OCI-LY7 (cell line): Measurements from ENCODE around the gene SH3BP1. TPM values are rescaled to one million over a fixed set of nuclear protein-coding genes. Genes with fewer than 3 reads are reported as not detected.

ENCODE experiments used
- BruUV-seq: library from RNA; stranded (reverse); fragments of 400-500 nt; replicated peaks from 2 replicates; lab custom pipeline; 2021; lab: Mats Ljungman, UMichigan
- CTCF ChIA-PET: fragments of 300-600 bp; sonication (Branson Sonifier 250); formaldehyde crosslinking; loops from one replicate; lab custom pipeline; 2022; ENCODE audit warnings: antibody characterized with exemption; ENCODE audit not compliant: unreplicated experiment; lab: Charles Lee
- POLR2A ChIA-PET: fragments of 300-600 bp; sonication (Branson Sonifier 250); formaldehyde crosslinking; loops from one replicate; lab custom pipeline; 2022; ENCODE audit warnings: antibody characterized with exemption; lab: Charles Lee
- DNase-seq: peaks from one replicate; pipeline ENCODE4 v3.0.0-alpha.2; 2015; ENCODE audit warnings: low spot score
- H2AFZ ChIP-seq: fragments of 200-600 bp; sonication (generic), shearing (Covaris generic); 2 replicates; pipeline ENCODE4 v1.6.1; 2014; ENCODE audit warnings: mild to moderate bottlenecking, antibody characterized with exemption, low read length, moderate library complexity
- H3K27ac ChIP-seq: fragments of 200-600 bp; sonication (generic); 2 replicates; pipeline ENCODE4 v1.5.1; 2014; ENCODE audit warnings: mixed run types, low read depth, mild to moderate bottlenecking, moderate library complexity, low read length, inconsistent platforms; ENCODE audit not compliant: poor library complexity, severe bottlenecking
- H3K36me3 ChIP-seq: fragments of 200-600 bp; sonication (generic); 2 replicates; pipeline ENCODE4 v1.6.1; 2014; ENCODE audit warnings: mild to moderate bottlenecking, antibody characterized with exemption, low read length, moderate library complexity, mixed read lengths; ENCODE audit not compliant: insufficient read depth
- H3K4me1 ChIP-seq: fragments of 200-600 bp; sonication (generic); 2 replicates; pipeline ENCODE4 v1.5.1; 2014; ENCODE audit warnings: mild to moderate bottlenecking, low read length; ENCODE audit not compliant: insufficient read depth, poor library complexity, severe bottlenecking
- H3K4me2 ChIP-seq: fragments of 200-600 bp; sonication (generic); 2 replicates; pipeline ENCODE4 v1.6.1; 2014; ENCODE audit warnings: mild to moderate bottlenecking, low read length
- H3K4me3 ChIP-seq: fragments of 200-600 bp; sonication (generic); 2 replicates; pipeline ENCODE4 v1.5.1; 2014; ENCODE audit warnings: mild to moderate bottlenecking, low read depth, low read length; ENCODE audit not compliant: poor library complexity, severe bottlenecking
- H3K79me2 ChIP-seq: fragments of 200-600 bp; sonication (generic); 2 replicates; pipeline ENCODE4 v1.6.1; 2016; ENCODE audit warnings: low read depth, mild to moderate bottlenecking, low read length, moderate library complexity, mixed read lengths; ENCODE audit not compliant: insufficient read depth
- H3K9me2 ChIP-seq: fragments of 200-600 bp; sonication (generic); 2 replicates; pipeline ENCODE4 v1.6.1; 2016; ENCODE audit warnings: mild to moderate bottlenecking, low read length, mixed read lengths; ENCODE audit not compliant: insufficient read depth
- H3K9me3 ChIP-seq: fragments of 200-600 bp; sonication (generic); 2 replicates; pipeline ENCODE4 v1.6.1; 2014; ENCODE audit warnings: mild to moderate bottlenecking, mixed run types, low read length, mixed read lengths
- H4K20me1 ChIP-seq: fragments of 200-600 bp; sonication (generic); 2 replicates; pipeline ENCODE4 v1.6.1; 2014; ENCODE audit warnings: mild to moderate bottlenecking, antibody characterized with exemption, low read length, moderate library complexity, mixed read lengths; ENCODE audit not compliant: insufficient read depth
- CTCF ChIP-seq: fragments of 200-600 bp; sonication (generic); conservative IDR thresholded peaks from 2 replicates; pipeline ENCODE4 v1.5.1; 2014; ENCODE audit warnings: mild to moderate bottlenecking, antibody characterized with exemption, low read length, moderate library complexity, mixed read lengths
- EZH2phosphoT487 ChIP-seq: fragments of 200-600 bp; sonication (generic); IDR thresholded peaks from 2 replicates; pipeline ENCODE4 v1.6.1; 2018; ENCODE audit warnings: low read depth, borderline replicate concordance, mild to moderate bottlenecking, mixed run types, antibody characterized with exemption, low read length, moderate library complexity, mixed read lengths
- intact Hi-C: fragments of 100-400 bp; cut with micrococcal nuclease; formaldehyde crosslinking; loops from one replicate; pipeline ENCODE4 v1.10.0; 2022; ENCODE audit not compliant: unreplicated experiment
- total RNA-seq, 2 experiments: library from RNA; depleted of rRNA in 1 of 2; stranded (reverse); fragments of >200 nt in 1 of 2; shearing (Covaris generic) in 1 of 2; gene quantifications; 2 replicates each; pipeline ENCODE4 v1.2.3, GENCODE V29; 2014 to 2022

Gene SH3BP1
- total RNA-seq, 2 experiments from 2014 or later = 15.3 to 48.4 TPM

GRCh38 chr22:37619991-37620390 lies 19.5 kb upstream of the SH3BP1 start:
- Histone ChIP-seq H3K36me3 (peaks cover 86% of the 10 kb centered on the region), H3K9me2 (no peaks in the 10 kb centered on the region), H3K9me3 (no peaks in the 10 kb centered on the region), H4K20me1 (no peaks in the 10 kb centered on the region), H3K27ac (no peak overlapping the region), H3K79me2 (no peaks in the 10 kb centered on the region), H2AFZ (no peak overlapping the region), H3K4me1 (peaks cover 34% of the 10 kb centered on the region), H3K4me2 (no peak overlapping the region), H3K4me3 (no peak overlapping the region)
- no peak for TF ChIP-seq EZH2phosphoT487
- TF ChIP-seq CTCF = no peak
- no peak for DNase-seq
- ChIA-PET CTCF (interaction anchor here (0.6 kb wide), 1 partner anchor 12 kb away, joined by 3 read pairs; no protein-coding TSS in a partner anchor), POLR2A (no interaction called here)
- intact Hi-C loops = no loop called here
- BruUV-seq = no TSS peak

GRCh38 chr22:37621352-37621860 lies 18.1 kb upstream of the SH3BP1 start:
- POLR2A ChIA-PET = no interaction called here
- no peaks in the 10 kb centered on the region for H3K9me2 ChIP-seq
- DNase-seq = no peak
- no peaks in the 10 kb centered on the region for H3K9me3 ChIP-seq
- intact Hi-C loops = no loop called here
- H3K4me2 ChIP-seq = no peak overlapping the region
- peaks cover 93% of the 10 kb centered on the region for H3K36me3 ChIP-seq
- no peaks in the 10 kb centered on the region for H3K79me2 ChIP-seq
- no peak overlapping the region for H2AFZ ChIP-seq
- no peak overlapping the region for H3K4me3 ChIP-seq
- CTCF ChIA-PET = no interaction called here
- peaks cover 41% of the 10 kb centered on the region for H3K4me1 ChIP-seq
- no TSS peak for BruUV-seq
- H3K27ac ChIP-seq = no peak overlapping the region
- TF ChIP-seq EZH2phosphoT487 (no peak), CTCF (no peak)
- no peaks in the 10 kb centered on the region for H4K20me1 ChIP-seq
